ENCODE measurements around the gene ITPKC. TPM values are rescaled to one million over a fixed set of nuclear protein-coding genes. Genes with fewer than 3 reads are reported as not detected.

Gene ITPKC
- total and polyA plus RNA-seq, 9 of the 15 experiments (the other 6 are each of a cell fraction or from before 2014, with no cell fraction given), result 0.08 to 9.3 (median 5.8) TPM

DNA sequence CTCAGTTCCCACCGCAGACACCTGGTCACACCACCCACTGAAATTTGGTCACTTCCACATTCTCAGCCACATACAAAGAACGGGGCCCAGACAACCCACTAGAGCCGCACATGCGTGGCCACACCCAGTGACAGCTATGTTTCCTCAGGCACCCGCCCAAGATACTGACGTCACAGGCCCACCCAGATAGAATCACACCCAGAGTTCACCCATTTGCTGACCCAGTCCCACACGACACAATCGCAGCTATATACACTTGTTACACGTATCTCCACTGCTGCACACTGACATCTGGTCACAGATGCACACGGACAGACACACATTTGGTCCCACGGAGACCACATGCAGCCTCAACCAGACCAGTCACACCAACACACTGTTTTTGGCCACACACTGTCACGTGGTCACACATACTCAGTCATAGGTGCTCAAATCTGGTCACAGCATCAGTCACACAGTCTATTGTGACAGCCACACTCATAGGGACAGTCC, 29.3 kb upstream of the ITPKC start (continued):
- no peak for TF ChIP-seq E2F8 (IDR thresholded peaks at IDR 0.05; ENCODE audit: low read depth, partially characterized antibody)
- peak in 1 of 2 experiments; percentile 56; a peak in 1 of 4 replicates for TF ChIP-seq FOXK2 (conservative IDR thresholded peaks at IDR 0.05 in 1 of 2, IDR thresholded peaks at IDR 0.05 in 1 of 2; ENCODE audit: low read depth in 2 of 2)
- TF ChIP-seq FOXA3 (CRISPR knock-in tag; conservative IDR thresholded peaks at IDR 0.05 in 1 of 2, IDR thresholded peaks at IDR 0.05 in 1 of 2), result 0 out of 4 replicates have a peak, but pooled peaks of 1 of the 2 experiments have one; percentile 13
- 0 out of 2 replicates have a peak, but pooled peaks have one; percentile 4 for TF ChIP-seq TCF3 (CRISPR knock-in tag; IDR thresholded peaks at IDR 0.05)
- peak; percentile 64; the same call in 1 of the 2 replicates for TF ChIP-seq BHLHE40 (IDR thresholded peaks at IDR 0.05; ENCODE audit: low read length)
- TF ChIP-seq CSDE1 (IDR thresholded peaks at IDR 0.05), result no peak
- TF ChIP-seq, protein P1, sequence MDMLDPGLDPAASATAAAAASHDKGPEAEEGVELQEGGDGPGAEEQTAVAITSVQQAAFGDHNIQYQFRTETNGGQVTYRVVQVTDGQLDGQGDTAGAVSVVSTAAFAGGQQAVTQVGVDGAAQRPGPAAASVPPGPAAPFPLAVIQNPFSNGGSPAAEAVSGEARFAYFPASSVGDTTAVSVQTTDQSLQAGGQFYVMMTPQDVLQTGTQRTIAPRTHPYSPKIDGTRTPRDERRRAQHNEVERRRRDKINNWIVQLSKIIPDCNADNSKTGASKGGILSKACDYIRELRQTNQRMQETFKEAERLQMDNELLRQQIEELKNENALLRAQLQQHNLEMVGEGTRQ (CRISPR knock-in tag; IDR thresholded peaks at IDR 0.05), result peak; percentile 78
- TF ChIP-seq ATF7 (IDR thresholded peaks at IDR 0.05), result peak; percentile 94
- TF ChIP-seq, protein P2, sequence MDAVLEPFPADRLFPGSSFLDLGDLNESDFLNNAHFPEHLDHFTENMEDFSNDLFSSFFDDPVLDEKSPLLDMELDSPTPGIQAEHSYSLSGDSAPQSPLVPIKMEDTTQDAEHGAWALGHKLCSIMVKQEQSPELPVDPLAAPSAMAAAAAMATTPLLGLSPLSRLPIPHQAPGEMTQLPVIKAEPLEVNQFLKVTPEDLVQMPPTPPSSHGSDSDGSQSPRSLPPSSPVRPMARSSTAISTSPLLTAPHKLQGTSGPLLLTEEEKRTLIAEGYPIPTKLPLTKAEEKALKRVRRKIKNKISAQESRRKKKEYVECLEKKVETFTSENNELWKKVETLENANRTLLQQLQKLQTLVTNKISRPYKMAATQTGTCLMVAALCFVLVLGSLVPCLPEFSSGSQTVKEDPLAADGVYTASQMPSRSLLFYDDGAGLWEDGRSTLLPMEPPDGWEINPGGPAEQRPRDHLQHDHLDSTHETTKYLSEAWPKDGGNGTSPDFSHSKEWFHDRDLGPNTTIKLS (IDR thresholded peaks at IDR 0.05; ENCODE audit: borderline replicate concordance, low read depth), result 0 out of 2 replicates have a peak, but pooled peaks have one; percentile 11
- TF ChIP-seq TBL1XR1 (IDR thresholded peaks at IDR 0.05; ENCODE audit: low read length in 2 of 2), result 0 out of 4 replicates have a peak, but pooled peaks of 1 of the 2 experiments have one; percentile 18
- TF ChIP-seq, protein P3, sequence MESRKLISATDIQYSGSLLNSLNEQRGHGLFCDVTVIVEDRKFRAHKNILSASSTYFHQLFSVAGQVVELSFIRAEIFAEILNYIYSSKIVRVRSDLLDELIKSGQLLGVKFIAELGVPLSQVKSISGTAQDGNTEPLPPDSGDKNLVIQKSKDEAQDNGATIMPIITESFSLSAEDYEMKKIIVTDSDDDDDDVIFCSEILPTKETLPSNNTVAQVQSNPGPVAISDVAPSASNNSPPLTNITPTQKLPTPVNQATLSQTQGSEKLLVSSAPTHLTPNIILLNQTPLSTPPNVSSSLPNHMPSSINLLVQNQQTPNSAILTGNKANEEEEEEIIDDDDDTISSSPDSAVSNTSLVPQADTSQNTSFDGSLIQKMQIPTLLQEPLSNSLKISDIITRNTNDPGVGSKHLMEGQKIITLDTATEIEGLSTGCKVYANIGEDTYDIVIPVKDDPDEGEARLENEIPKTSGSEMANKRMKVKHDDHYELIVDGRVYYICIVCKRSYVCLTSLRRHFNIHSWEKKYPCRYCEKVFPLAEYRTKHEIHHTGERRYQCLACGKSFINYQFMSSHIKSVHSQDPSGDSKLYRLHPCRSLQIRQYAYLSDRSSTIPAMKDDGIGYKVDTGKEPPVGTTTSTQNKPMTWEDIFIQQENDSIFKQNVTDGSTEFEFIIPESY (CRISPR knock-in tag; IDR thresholded peaks at IDR 0.05), result no peak
